GM06990 (cell line): ENCODE measurements around the gene ANO1.

Source experiments
- DNase-seq: peaks from one replicate; pipeline ENCODE4 v3.0.0-alpha.2; 2011; ENCODE audit not compliant: insufficient read length; ENCODE audit errors: extremely low read depth
- H3K27me3 ChIP-seq: replicated peaks from 2 replicates; pipeline ENCODE4 v1.6.0; 2011; ENCODE audit warnings: low read length; ENCODE audit not compliant: control insufficient read depth, insufficient read depth
- H3K36me3 ChIP-seq: 2 replicates; pipeline ENCODE4 v1.5.1; 2011; ENCODE audit warnings: low read length; ENCODE audit not compliant: control insufficient read depth, insufficient read depth
- H3K4me3 ChIP-seq: replicated peaks from 2 replicates; pipeline ENCODE4 v1.5.1; 2011; ENCODE audit warnings: low read depth, mild to moderate bottlenecking, control low read depth, low read length
- TF ChIP-seq, protein P1 (sequence below): IDR thresholded peaks from 2 replicates; pipeline ENCODE4 v1.5.1; 2011; ENCODE audit warnings: low read length, control low read depth, mild to moderate bottlenecking, inconsistent platforms; ENCODE audit not compliant: insufficient read depth, poor library complexity, severe bottlenecking

ANO1 gene

DNA sequence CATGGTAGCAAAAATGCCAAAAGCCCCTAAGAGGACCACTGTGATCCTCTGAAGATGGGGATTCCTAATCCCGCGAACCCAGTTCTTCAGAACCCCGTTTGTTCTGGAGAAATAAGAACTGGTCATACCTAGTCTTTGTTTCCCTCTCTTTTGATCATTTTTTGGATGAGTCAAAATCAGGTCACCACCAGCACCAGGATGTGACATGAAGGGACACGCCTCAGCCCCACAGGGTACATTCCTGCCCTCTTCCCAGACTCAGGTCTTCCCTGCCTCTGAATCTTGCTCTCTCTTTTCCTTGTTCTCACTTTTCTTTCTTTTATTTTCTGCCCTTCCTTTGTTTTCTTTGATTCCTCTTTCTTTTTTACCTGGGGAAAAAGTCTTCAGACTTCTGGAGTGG is 14.6 kb upstream of the ANO1 start:
- peaks cover 1% of the 10 kb centered on the region for H3K27me3 ChIP-seq
- DNase-seq, result no peak

DNA sequence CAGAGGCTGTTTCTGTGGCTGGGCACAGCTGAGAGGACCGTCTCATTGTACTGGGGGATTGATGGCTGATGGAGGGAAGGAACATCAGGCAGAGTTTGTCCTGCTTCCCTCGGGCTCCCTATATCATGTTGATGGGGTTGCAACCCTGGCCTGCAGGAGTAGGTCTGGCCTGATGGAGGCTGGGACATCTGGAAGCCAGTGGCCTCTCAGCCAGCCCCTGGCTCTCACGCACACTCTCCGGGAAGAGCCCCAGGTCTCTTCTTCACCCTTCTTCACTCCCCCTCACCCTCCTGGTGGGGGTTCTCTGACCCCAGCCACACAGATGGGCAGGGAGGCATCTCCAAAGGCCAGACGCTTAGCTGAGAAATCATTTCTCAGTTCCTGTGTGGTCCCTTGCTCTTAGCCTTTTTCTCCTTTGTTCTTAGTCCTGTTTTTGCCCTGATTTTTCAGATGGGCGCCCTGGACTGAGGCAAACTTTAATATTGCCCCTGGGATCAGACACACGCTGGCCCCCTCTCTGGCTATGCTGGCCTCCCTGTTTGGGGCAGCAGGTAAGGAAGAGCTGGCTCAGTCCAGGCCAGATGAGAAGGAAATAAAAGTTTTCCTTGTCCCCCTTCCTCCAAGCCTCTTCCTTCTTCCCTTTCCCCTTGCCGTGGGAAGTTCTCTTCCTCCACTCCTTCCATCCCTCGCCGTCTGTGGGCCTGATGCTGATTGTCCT is 13.9 kb upstream of the ANO1 start:
- Histone ChIP-seq H3K4me3 (no peak overlapping the region), H3K27me3 (peaks cover 2% of the 10 kb centered on the region), H3K36me3 (no peaks in the 10 kb centered on the region)
- TF ChIP-seq, protein P1, sequence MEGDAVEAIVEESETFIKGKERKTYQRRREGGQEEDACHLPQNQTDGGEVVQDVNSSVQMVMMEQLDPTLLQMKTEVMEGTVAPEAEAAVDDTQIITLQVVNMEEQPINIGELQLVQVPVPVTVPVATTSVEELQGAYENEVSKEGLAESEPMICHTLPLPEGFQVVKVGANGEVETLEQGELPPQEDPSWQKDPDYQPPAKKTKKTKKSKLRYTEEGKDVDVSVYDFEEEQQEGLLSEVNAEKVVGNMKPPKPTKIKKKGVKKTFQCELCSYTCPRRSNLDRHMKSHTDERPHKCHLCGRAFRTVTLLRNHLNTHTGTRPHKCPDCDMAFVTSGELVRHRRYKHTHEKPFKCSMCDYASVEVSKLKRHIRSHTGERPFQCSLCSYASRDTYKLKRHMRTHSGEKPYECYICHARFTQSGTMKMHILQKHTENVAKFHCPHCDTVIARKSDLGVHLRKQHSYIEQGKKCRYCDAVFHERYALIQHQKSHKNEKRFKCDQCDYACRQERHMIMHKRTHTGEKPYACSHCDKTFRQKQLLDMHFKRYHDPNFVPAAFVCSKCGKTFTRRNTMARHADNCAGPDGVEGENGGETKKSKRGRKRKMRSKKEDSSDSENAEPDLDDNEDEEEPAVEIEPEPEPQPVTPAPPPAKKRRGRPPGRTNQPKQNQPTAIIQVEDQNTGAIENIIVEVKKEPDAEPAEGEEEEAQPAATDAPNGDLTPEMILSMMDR, result no peak
- no peak for DNase-seq

More for the DNA sequence above, 14.6 kb upstream of the ANO1 start:
- H3K36me3 ChIP-seq, result no peaks in the 10 kb centered on the region
- no peak overlapping the region for H3K4me3 ChIP-seq
- TF ChIP-seq, protein P1, result no peak

DNA sequence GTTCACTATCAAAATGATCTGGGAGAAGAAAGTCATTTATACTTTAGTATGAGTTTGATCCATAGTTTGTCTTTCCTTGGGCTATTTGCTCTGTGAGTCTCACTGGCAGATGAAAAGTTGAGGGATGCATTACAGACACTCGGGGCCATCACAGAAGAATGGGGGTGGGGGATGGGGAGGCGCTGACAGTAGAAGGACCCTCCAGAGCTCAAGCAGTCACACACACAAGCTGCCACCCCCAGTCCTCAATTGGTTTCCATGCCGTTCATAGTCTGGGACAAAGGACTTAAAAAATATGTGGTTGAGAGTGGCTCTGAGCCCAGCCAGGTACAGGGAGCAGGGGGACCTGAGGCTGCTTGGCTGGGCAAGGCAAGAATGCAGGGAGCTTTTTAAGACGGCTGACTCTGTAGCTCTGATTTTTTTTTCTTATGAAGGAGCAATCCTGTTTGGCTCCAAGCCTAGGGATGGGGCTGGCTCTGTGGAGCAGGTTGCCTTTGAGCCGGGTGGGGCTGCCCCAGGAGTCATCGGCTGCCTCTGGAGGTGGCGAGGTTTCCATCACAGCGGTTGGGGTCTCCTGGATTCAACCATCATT is 13.3 kb upstream of the ANO1 start:
- TF ChIP-seq, protein P1, result no peak
- Histone ChIP-seq H3K4me3 (no peak overlapping the region), H3K27me3 (peaks cover 2% of the 10 kb centered on the region), H3K36me3 (no peaks in the 10 kb centered on the region)
- DNase-seq, result no peak

DNA sequence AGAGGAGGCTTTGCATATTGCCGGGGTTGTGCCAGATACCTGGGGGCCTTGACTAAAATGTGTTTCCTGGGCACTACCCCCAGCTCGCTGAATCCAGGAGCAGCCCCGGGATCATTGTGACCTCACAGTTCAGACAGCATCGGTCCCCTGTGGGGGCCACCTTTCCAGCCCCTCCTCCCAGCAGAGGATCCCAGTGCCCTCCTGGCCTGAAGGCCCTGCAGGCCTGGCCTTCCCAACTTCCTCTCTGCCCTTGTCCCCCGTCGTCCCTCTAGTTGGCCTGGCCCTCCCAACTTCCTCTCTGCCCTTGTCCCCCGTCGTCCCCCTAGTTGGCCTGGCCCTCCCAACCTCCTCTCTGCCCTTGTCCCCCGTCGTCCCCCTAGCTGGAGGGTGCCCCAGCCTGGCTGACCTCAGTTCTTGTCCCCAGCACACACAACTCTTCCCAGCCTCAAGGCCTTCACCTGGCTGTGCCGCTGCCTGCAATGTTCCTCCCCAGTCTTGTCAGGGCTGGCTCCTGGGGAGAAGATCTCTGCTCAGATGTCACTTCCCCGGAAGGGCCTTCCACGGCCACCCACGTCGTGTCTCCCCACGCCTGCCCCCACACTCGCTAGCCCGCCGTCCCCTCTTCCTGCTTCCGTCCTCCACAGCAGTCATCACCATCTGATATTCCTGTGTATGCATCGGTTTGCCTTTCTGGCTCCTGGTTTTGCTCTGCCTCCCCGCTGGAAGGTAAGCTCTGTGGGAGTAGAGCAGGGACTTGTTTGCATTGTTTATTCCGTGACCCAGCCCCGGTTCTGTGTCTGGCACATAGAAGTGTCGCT is 12.6 kb upstream of the ANO1 start:
- no peak for DNase-seq
- no peaks in the 10 kb centered on the region for H3K36me3 ChIP-seq
- TF ChIP-seq, protein P1, result no peak
- H3K27me3 ChIP-seq, result peaks cover 2% of the 10 kb centered on the region
- H3K4me3 ChIP-seq, result no peak overlapping the region

DNA sequence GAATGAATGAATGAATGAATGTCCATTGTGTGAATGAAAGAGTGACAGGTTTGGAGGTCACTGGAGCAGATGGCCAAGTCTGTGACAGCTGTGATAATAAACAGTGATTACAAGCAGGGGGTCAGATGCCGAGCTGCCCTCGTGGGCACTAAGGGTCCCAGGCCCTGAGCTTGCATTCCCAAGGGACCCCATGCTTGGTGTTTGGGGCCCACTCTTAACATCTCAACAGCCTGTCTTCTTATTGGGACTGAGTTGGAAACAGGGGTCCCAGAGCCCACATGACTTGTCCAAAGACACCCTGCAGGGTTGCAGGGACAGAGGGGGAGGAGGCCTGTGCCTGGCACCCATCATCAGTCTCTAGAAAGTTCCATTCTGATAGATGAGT is 12.0 kb upstream of the ANO1 start:
- TF ChIP-seq, protein P1, result no peak
- Histone ChIP-seq H3K4me3 (no peak overlapping the region), H3K36me3 (no peaks in the 10 kb centered on the region), H3K27me3 (peaks cover 3% of the 10 kb centered on the region)
- no peak for DNase-seq
